M059J (cell line): ENCODE results near the gene TDP2. TPM values are rescaled to one million over a fixed set of nuclear protein-coding genes. Genes with fewer than 3 reads are reported as not detected.

Experiments
- total RNA-seq: library from RNA; depleted of rRNA; stranded (reverse); fragments of >200 nt; shearing (Covaris generic); gene quantifications from 2 replicates; pipeline ENCODE4 v1.2.3, GENCODE V29; 2014; rRNA removed

Gene TDP2
- total RNA-seq, 1 experiment from 2014 or later, result 51.6 TPM

Other genes starting within 250 kb of the TDP2 start
- gene GPLD1, start 177.3 kb downstream of the TDP2 start, total RNA-seq, result 0.22 TPM in 1 of 2 replicates, not detected in the other
- 1.8 and 3.0 TPM in 2 replicates for gene ALDH5A1, start 171.9 kb downstream of the TDP2 start, total RNA-seq
- 0.02 and 0.07 TPM in 2 replicates for gene KIAA0319, start 20.7 kb downstream of the TDP2 start, total RNA-seq
- gene ACOT13, start 178 bp upstream of the TDP2 start, total RNA-seq, result 12.0 and 23.1 TPM in 2 replicates
- 181 and 379 TPM in 2 replicates for gene C6orf62, start 52.3 kb upstream of the TDP2 start, total RNA-seq
- gene GMNN, start 108.0 kb upstream of the TDP2 start, total RNA-seq, result 105 and 133 TPM in 2 replicates
- not detected in 2 replicates for gene ARMH2, start 132.0 kb upstream of the TDP2 start, total RNA-seq